HCT116 (cell line): ENCODE measurements around the gene PLAAT3. TPM values are rescaled to one million over a fixed set of nuclear protein-coding genes. Genes with fewer than 3 reads are reported as not detected.

Experiments used
- ATAC-seq: fragments of 200-7000 bp; cut with Tn5 transposase; 2 replicates; pipeline ENCODE4 v1.9.1; 2020; ENCODE audit warnings: mild to moderate bottlenecking, moderate library complexity
- BruUV-seq: library from RNA; stranded (reverse); fragments of 400-500 nt; replicated peaks from 2 replicates; lab custom pipeline; 2021; lab: Mats Ljungman, UMichigan
- CTCF ChIA-PET: fragments of 300-600 bp; sonication (Branson Sonifier 250); formaldehyde crosslinking; loops from one replicate; lab custom pipeline; 2021; ENCODE audit warnings: antibody characterized with exemption; lab: Charles Lee
- POLR2A ChIA-PET: fragments of 300-600, 350-600 bp; sonication (Branson Sonifier 250); formaldehyde crosslinking; loops from one replicate; lab custom pipeline; 2021; ENCODE audit warnings: antibody characterized with exemption; lab: Charles Lee
- RAD21 ChIA-PET, 2 experiments: fragments of 300-600 bp; sonication (Branson Sonifier 250); formaldehyde crosslinking; loops; one replicate each; lab custom pipeline; 2023; ENCODE audit warnings: low total read pairs in 2 of 2; ENCODE audit not compliant: uncharacterized antibody in 2 of 2, unreplicated experiment in 2 of 2, low non-redundant PET in 1 of 2; lab: Charles Lee
- DNase-seq: peaks from one replicate; pipeline ENCODE4 v3.0.0-alpha.2; 2010; ENCODE audit warnings: low read depth, low spot score
- H2AFZ ChIP-seq: fragments of 200-600 bp; shearing (Covaris generic), sonication (generic); 2 replicates; pipeline ENCODE4 v1.6.1; 2017; ENCODE audit warnings: low read depth, mixed run types, mixed read lengths, antibody characterized with exemption, low read length; ENCODE audit not compliant: poor library complexity, severe bottlenecking
- H3K27ac ChIP-seq: 2 replicates; pipeline ENCODE4 v1.5.1; 2012; ENCODE audit warnings: low read depth, low read length
- H3K27me3 ChIP-seq: fragments of 200-600 bp; sonication (generic); 2 replicates; pipeline ENCODE4 v1.6.1; 2016; ENCODE audit warnings: mixed run types, low read length, mixed read lengths; ENCODE audit not compliant: insufficient read depth
- H3K36me3 ChIP-seq, 2 experiments: fragments of 200-500 bp in 1 of 2; fragments of 200-600 bp in 1 of 2; sonication (Bioruptor generic) in 1 of 2; sonication (generic) in 1 of 2; 2 replicates each; pipeline versions ENCODE4 v1.5.1 to v1.6.1; 2014 to 2016; ENCODE audit warnings: low read length in 2 of 2, inconsistent platforms in 1 of 2, mixed read lengths in 1 of 2, mixed run types in 1 of 2; ENCODE audit not compliant: insufficient read depth in 2 of 2, control insufficient read depth in 1 of 2
- H3K4me1 ChIP-seq, 2 experiments: fragments of 200-600 bp in 1 of 2; sonication (generic) in 1 of 2; 2 replicates each; pipeline versions ENCODE4 v1.5.1 to v1.6.1; 2012 to 2017; ENCODE audit warnings: low read length in 2 of 2, inconsistent platforms in 1 of 2, mild to moderate bottlenecking in 1 of 2, mixed read lengths in 1 of 2, mixed run types in 1 of 2, moderate library complexity in 1 of 2; ENCODE audit not compliant: insufficient read depth in 2 of 2, control insufficient read depth in 1 of 2
- H3K4me2 ChIP-seq: fragments of 200-600 bp; sonication (generic); 2 replicates; pipeline ENCODE4 v1.6.1; 2017; ENCODE audit warnings: mixed run types, low read length, mixed read lengths
- H3K4me3 ChIP-seq, 2 experiments: fragments of 200-600 bp in 1 of 2; sonication (generic) in 1 of 2; replicated peaks in 1 of 2; 2 replicates each; pipeline ENCODE4 v1.5.1; 2011 to 2016; ENCODE audit warnings: low read length in 2 of 2, control low read depth in 1 of 2, low read depth in 1 of 2, mild to moderate bottlenecking in 1 of 2, mixed read lengths in 1 of 2, mixed run types in 1 of 2
- H3K79me2 ChIP-seq: fragments of 200-600 bp; sonication (generic); 2 replicates; pipeline ENCODE4 v1.6.1; 2017; ENCODE audit warnings: mild to moderate bottlenecking, mixed run types, low read length, moderate library complexity, mixed read lengths; ENCODE audit not compliant: insufficient read depth
- H3K9ac ChIP-seq: fragments of 200-600 bp; sonication (generic); 2 replicates; pipeline ENCODE4 v1.6.1; 2016; ENCODE audit warnings: low read length, mixed read lengths
- H3K9me2 ChIP-seq: fragments of 200-600 bp; sonication (generic), shearing (Covaris generic); 2 replicates; pipeline ENCODE4 v1.6.1; 2017; ENCODE audit warnings: mixed run types, mild to moderate bottlenecking, moderate library complexity; ENCODE audit not compliant: insufficient read depth
- H3K9me3 ChIP-seq, 2 experiments: fragments of 200-500 bp in 1 of 2; fragments of 200-600 bp in 1 of 2; sonication (Bioruptor generic) in 1 of 2; sonication (generic) in 1 of 2; 2 replicates each; pipeline ENCODE4 v1.6.1; 2014 to 2017; ENCODE audit warnings: low read length in 2 of 2, mixed read lengths in 2 of 2, inconsistent platforms in 1 of 2, low read depth in 1 of 2, mild to moderate bottlenecking in 1 of 2, mixed run types in 1 of 2, moderate library complexity in 1 of 2; ENCODE audit not compliant: control insufficient read depth in 1 of 2, insufficient read depth in 1 of 2
- H4K20me1 ChIP-seq: fragments of 200-600 bp; sonication (generic), shearing (Covaris generic); 2 replicates; pipeline ENCODE4 v1.6.1; 2017; ENCODE audit warnings: mixed run types, mild to moderate bottlenecking, moderate library complexity; ENCODE audit not compliant: insufficient read depth
- CEBPB ChIP-seq: IDR thresholded peaks from 2 replicates; pipeline ENCODE4 v1.6.1; 2012; ENCODE audit warnings: low read depth
- ELF1 ChIP-seq: IDR thresholded peaks from 2 replicates; pipeline ENCODE4 v1.6.1; 2012; ENCODE audit warnings: low read depth, borderline replicate concordance
- EZH2 ChIP-seq: fragments of 200-600 bp; sonication (generic); IDR thresholded peaks from 2 replicates; pipeline ENCODE4 v1.6.1; 2017; ENCODE audit warnings: antibody characterized with exemption, mixed run types
- EZH2phosphoT487 ChIP-seq: fragments of 200-600 bp; IDR thresholded peaks from 2 replicates; pipeline ENCODE4 v1.6.1; 2018; ENCODE audit warnings: antibody characterized with exemption, borderline replicate concordance
- JUND ChIP-seq: IDR thresholded peaks from 2 replicates; pipeline ENCODE4 v1.6.1; 2012
- POLR2A ChIP-seq: IDR thresholded peaks from 2 replicates; pipeline ENCODE4 v1.7.0; 2011; ENCODE audit warnings: borderline replicate concordance; ENCODE audit not compliant: insufficient read depth, insufficient read length; ENCODE audit errors: extremely low read depth
- POLR2AphosphoS5 ChIP-seq: IDR thresholded peaks from 2 replicates; pipeline ENCODE4 v1.6.1; 2011; ENCODE audit warnings: mild to moderate bottlenecking, low read depth, low read length, moderate library complexity
- RAD21 ChIP-seq: IDR thresholded peaks from 2 replicates; pipeline ENCODE4 v1.6.1; 2012; ENCODE audit warnings: low read depth, mild to moderate bottlenecking
- SIN3A ChIP-seq: IDR thresholded peaks from 2 replicates; pipeline ENCODE4 v1.6.1; 2012; ENCODE audit warnings: low read depth
- SRF ChIP-seq: IDR thresholded peaks from 2 replicates; pipeline ENCODE4 v1.6.1; 2012; ENCODE audit warnings: low read depth
- TCF7L2 ChIP-seq: IDR thresholded peaks from 2 replicates; pipeline ENCODE4 v1.7.0; 2011; ENCODE audit warnings: borderline replicate concordance, inconsistent platforms; ENCODE audit not compliant: insufficient read depth, insufficient read length; ENCODE audit errors: extremely low read depth
- ZFX ChIP-seq: fragments of 450-650 bp; IDR thresholded peaks from 2 replicates; pipeline ENCODE4 v1.6.1; 2017
- ZNF274 ChIP-seq: fragments of 200-500 bp; sonication (Bioruptor generic); IDR thresholded peaks from 2 replicates; pipeline ENCODE4 v1.6.1; 2014; ENCODE audit warnings: mild to moderate bottlenecking, low read depth, low read length, inconsistent platforms
- intact Hi-C: fragments of 100-400 bp; cut with micrococcal nuclease; formaldehyde crosslinking; loops from 2 replicates; pipeline ENCODE4 v1.10.0; 2022
- total RNA-seq: library from RNA; stranded (reverse); gene quantifications from one replicate; pipeline ENCODE4 v1.2.1, GENCODE V29; 2021; ENCODE audit not compliant: unreplicated experiment
- TF ChIP-seq, protein P1 (sequence below), 3 experiments: fragments of 200-600 bp in 1 of 3; sonication (generic) in 1 of 3; IDR thresholded peaks in 2 of 3; conservative IDR thresholded peaks in 1 of 3; 2 replicates each; pipeline ENCODE4 v1.5.1; 2012 to 2017; ENCODE audit warnings: low read depth in 2 of 3, low read length in 2 of 3, antibody characterized with exemption in 1 of 3, borderline replicate concordance in 1 of 3, control low read depth in 1 of 3, mild to moderate bottlenecking in 1 of 3, mixed read lengths in 1 of 3, mixed run types in 1 of 3, moderate library complexity in 1 of 3; ENCODE audit not compliant: insufficient read depth in 1 of 3
- TF ChIP-seq, protein P2 (sequence below): IDR thresholded peaks from 2 replicates; pipeline ENCODE4 v1.6.1; 2012
- TF ChIP-seq, protein P3 (sequence below): IDR thresholded peaks from 2 replicates; pipeline ENCODE4 v1.6.1; 2012
- TF ChIP-seq, protein P4 (sequence below): IDR thresholded peaks from 2 replicates; pipeline ENCODE4 v1.6.1; 2011; ENCODE audit warnings: mild to moderate bottlenecking, low read length, moderate library complexity; ENCODE audit not compliant: insufficient replicate concordance; ENCODE audit errors: extremely low read depth
- TF ChIP-seq, protein P5 (sequence below): IDR thresholded peaks from 2 replicates; pipeline ENCODE4 v1.6.1; 2012; ENCODE audit warnings: low read depth

PLAAT3 gene
- total RNA-seq, 1 experiment from 2014 or later, result 31.1 TPM

DNA sequence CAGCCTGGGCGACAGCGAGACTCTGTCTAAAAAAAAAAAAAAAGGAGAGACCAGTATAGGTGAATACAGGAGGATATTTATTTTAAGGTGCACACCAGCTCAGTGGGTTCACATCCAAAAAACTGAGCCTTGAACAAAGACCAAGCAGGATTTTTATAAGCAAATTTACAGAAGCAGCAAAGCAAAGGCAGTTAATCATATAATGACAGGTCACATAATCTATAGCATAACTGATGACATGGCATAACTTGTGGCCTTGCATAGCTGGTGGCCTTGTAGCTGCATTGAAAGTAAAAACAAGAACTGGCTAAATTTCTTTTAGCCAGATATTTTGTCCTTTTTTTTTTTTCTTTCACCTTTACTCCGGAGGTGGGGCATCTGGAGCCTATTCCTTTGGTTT, 2.7 kb upstream of the PLAAT3 start:
- Histone ChIP-seq H3K4me1 (peaks cover 0 to 7% of the 10 kb centered on the region in 2 experiments; a peak in 1 of 4 replicates), H3K27ac (no peak overlapping the region), H3K27me3 (no peaks in the 10 kb centered on the region), H3K79me2 (no peaks in the 10 kb centered on the region), H3K4me3 (no peak overlapping the region), H3K36me3 (no peaks in the 10 kb centered on the region), H3K4me2 (no peak overlapping the region)
- no TSS peak for BruUV-seq
- TF ChIP-seq POLR2AphosphoS5 (no peak), SIN3A (no peak), SRF (no peak), ZNF274 (no peak), JUND (no peak), TCF7L2 (no peak), ELF1 (no peak), RAD21 (no peak), EZH2phosphoT487 (no peak), ZFX (no peak), POLR2A (no peak), EZH2 (no peak), CEBPB (no peak)
- TF ChIP-seq, protein P1, sequence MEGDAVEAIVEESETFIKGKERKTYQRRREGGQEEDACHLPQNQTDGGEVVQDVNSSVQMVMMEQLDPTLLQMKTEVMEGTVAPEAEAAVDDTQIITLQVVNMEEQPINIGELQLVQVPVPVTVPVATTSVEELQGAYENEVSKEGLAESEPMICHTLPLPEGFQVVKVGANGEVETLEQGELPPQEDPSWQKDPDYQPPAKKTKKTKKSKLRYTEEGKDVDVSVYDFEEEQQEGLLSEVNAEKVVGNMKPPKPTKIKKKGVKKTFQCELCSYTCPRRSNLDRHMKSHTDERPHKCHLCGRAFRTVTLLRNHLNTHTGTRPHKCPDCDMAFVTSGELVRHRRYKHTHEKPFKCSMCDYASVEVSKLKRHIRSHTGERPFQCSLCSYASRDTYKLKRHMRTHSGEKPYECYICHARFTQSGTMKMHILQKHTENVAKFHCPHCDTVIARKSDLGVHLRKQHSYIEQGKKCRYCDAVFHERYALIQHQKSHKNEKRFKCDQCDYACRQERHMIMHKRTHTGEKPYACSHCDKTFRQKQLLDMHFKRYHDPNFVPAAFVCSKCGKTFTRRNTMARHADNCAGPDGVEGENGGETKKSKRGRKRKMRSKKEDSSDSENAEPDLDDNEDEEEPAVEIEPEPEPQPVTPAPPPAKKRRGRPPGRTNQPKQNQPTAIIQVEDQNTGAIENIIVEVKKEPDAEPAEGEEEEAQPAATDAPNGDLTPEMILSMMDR (IDR thresholded peaks at IDR 0.05 in 2 of 3, conservative IDR thresholded peaks at IDR 0.05 in 1 of 3; ENCODE audit: borderline replicate concordance in 1 of 3, insufficient read depth in 1 of 3, low read depth in 2 of 3, low read length in 2 of 3), result no peak
- TF ChIP-seq, protein P2, sequence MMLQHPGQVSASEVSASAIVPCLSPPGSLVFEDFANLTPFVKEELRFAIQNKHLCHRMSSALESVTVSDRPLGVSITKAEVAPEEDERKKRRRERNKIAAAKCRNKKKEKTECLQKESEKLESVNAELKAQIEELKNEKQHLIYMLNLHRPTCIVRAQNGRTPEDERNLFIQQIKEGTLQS, result no peak
- TF ChIP-seq, protein P3, sequence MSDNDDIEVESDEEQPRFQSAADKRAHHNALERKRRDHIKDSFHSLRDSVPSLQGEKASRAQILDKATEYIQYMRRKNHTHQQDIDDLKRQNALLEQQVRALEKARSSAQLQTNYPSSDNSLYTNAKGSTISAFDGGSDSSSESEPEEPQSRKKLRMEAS, result no peak
- TF ChIP-seq, protein P4, sequence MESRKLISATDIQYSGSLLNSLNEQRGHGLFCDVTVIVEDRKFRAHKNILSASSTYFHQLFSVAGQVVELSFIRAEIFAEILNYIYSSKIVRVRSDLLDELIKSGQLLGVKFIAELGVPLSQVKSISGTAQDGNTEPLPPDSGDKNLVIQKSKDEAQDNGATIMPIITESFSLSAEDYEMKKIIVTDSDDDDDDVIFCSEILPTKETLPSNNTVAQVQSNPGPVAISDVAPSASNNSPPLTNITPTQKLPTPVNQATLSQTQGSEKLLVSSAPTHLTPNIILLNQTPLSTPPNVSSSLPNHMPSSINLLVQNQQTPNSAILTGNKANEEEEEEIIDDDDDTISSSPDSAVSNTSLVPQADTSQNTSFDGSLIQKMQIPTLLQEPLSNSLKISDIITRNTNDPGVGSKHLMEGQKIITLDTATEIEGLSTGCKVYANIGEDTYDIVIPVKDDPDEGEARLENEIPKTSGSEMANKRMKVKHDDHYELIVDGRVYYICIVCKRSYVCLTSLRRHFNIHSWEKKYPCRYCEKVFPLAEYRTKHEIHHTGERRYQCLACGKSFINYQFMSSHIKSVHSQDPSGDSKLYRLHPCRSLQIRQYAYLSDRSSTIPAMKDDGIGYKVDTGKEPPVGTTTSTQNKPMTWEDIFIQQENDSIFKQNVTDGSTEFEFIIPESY, result no peak
- TF ChIP-seq, protein P5, sequence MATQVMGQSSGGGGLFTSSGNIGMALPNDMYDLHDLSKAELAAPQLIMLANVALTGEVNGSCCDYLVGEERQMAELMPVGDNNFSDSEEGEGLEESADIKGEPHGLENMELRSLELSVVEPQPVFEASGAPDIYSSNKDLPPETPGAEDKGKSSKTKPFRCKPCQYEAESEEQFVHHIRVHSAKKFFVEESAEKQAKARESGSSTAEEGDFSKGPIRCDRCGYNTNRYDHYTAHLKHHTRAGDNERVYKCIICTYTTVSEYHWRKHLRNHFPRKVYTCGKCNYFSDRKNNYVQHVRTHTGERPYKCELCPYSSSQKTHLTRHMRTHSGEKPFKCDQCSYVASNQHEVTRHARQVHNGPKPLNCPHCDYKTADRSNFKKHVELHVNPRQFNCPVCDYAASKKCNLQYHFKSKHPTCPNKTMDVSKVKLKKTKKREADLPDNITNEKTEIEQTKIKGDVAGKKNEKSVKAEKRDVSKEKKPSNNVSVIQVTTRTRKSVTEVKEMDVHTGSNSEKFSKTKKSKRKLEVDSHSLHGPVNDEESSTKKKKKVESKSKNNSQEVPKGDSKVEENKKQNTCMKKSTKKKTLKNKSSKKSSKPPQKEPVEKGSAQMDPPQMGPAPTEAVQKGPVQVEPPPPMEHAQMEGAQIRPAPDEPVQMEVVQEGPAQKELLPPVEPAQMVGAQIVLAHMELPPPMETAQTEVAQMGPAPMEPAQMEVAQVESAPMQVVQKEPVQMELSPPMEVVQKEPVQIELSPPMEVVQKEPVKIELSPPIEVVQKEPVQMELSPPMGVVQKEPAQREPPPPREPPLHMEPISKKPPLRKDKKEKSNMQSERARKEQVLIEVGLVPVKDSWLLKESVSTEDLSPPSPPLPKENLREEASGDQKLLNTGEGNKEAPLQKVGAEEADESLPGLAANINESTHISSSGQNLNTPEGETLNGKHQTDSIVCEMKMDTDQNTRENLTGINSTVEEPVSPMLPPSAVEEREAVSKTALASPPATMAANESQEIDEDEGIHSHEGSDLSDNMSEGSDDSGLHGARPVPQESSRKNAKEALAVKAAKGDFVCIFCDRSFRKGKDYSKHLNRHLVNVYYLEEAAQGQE, result no peak
- TF ChIP-seq, all 23 proteins: peak for 0
- intact Hi-C loops, result no loop called here
- RAD21 ChIA-PET, result no interaction called here
- POLR2A ChIA-PET, result interaction anchor here (0.7 kb wide), 1 partner anchor 15 kb away, joined by 3 read pairs; no protein-coding TSS in a partner anchor
- no peak overlapping the region for H2AFZ ChIP-seq
- no peak overlapping the region for H3K9ac ChIP-seq
- no peaks in the 10 kb centered on the region for H3K9me2 ChIP-seq
- CTCF ChIA-PET, result no interaction called here
- no peak for DNase-seq
- no peak for ATAC-seq
- no peaks in the 10 kb centered on the region for H3K9me3 ChIP-seq
- H4K20me1 ChIP-seq, result no peaks in the 10 kb centered on the region
